Retinal pigment epithelial cell (primary cell): ENCODE results near the gene BCL11B.

ENCODE experiments used
- DNase-seq: peaks from one replicate; pipeline ENCODE4 v3.0.0-alpha.2; 2010; ENCODE audit warnings: low read depth
- H3K4me3 ChIP-seq: 2 replicates; pipeline ENCODE4 v1.5.1; 2011; ENCODE audit warnings: mild to moderate bottlenecking, low read length, control low read depth, moderate library complexity
- CTCF ChIP-seq: conservative IDR thresholded peaks from 2 replicates; pipeline ENCODE4 v1.5.1; 2011; ENCODE audit warnings: low read depth, low read length, control low read depth, inconsistent platforms

The BCL11B gene

DNA sequence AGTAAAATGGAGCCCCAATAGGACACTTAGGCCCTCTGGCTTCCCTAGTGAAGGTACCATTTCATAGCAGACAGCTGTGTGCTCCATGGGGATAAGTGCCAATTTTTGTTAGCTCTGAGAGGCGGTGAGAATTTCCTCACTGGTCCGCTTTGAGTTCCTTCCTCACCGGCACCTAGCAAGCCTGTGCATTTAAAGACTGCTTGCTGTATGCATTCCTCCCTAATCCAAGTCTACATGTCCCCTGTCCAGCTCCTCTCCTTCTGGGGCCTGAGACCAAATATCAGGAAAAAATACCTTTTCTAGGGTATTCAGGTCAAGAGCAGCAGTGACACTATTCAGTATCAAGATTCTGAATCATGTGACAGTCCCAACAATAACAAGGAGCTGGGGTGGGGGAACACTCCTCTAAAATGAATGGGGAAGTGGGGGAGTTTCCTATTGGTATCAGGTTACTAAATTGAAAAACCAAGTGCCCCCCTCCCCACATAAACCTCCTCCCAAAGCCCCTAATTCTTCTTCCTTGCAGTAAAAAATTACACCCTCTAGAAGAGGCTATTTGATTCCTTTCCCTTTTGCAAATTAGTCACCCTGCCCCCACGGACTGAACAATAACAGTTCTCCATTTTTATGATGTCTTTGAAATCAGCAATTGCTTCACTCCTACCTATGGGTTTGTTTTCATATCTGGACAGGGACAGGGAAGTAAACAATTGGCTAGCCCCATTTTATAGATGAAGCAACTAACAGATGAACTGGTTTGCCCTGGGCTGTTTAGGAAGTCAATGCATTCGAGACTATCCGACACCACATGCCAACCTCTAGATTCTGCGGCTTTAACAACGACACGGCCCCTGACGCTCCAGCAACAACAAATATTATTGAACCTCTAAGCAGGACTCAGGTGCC lies 28.9 kb downstream of the BCL11B start:
- no peak overlapping the region for H3K4me3 ChIP-seq

GRCh38 chr14:99242238-99242637 lies 29.8 kb downstream of the BCL11B start:
- no peak for DNase-seq
- no peak for TF ChIP-seq CTCF
- H3K4me3 ChIP-seq, result no peak overlapping the region

More for the DNA sequence above, 28.9 kb downstream of the BCL11B start:
- TF ChIP-seq CTCF, result no peak
- no peak for DNase-seq

DNA sequence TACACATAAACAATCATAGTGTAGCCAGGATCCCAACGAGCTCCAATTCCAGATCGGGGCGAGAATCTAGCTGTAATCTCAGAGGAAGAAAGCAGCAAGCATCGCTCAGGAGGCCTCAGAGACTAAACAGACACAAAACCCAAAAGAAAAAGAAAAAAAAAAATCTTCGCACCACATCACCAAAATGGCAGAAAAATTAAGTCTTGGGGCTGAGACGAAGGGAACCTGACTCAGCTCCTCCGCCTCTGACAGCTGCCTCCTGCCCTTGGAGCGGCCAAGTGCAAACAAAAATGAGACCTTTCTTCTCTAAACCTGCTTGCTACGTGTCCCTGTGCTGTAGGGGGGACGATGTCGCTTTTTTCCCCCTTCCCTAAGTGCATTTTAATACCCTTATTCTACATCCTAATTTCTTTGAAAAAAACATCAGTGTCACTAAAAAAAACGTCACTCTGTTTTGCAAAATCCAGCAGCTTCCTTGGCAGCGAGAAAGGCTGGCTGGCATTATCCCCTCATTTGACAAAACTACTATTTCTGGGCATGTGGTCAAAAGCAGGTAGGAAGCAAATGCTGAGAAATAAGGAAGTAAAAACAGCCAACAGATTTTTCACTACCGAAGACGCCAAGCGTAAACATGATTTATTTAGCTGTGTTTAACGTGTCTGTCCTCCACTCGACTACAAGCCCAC lies 30.5 kb downstream of the BCL11B start:
- no peak overlapping the region for H3K4me3 ChIP-seq
- no peak for DNase-seq
- no peak for TF ChIP-seq CTCF

- H3K4me3 ChIP-seq, result no peak overlapping the region
Measured at GRCh38 chr14:99240627-99241324, 31.2 kb downstream of the BCL11B start.

DNA sequence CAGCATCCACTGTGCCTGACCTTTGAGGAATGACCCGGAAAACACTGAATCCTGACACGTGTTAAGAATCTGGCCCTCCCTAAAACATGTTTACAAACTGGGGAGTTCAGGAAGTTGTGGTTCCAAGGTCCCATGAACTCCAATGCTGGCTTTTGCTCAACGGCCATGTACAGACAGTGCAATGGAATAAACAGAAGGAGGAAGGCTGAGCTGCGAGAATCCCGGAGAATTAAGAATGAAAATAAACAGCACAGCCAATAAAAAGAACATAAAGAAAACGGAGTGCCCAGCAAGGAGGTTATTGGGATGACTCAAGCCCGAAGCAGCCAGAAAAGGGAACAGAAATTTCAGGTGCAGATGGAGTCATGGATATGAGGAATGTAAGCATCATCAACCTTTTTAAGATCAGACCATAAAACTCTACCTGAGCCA lies 32.3 kb downstream of the BCL11B start:
- DNase-seq, result no peak
- no peak for TF ChIP-seq CTCF
- no peak overlapping the region for H3K4me3 ChIP-seq

More at GRCh38 chr14:99240627-99241324, 31.2 kb downstream of the BCL11B start:
- TF ChIP-seq CTCF, result no peak
- no peak for DNase-seq

- no peak overlapping the region for H3K4me3 ChIP-seq
- TF ChIP-seq CTCF, result no peak
- no peak for DNase-seq
Measured at GRCh38 chr14:99238216-99238615, 33.8 kb downstream of the BCL11B start.
